HEK293 (cell line): ENCODE data around the gene WBP1.

ENCODE experiments used
- BCL11A ChIP-seq: fragments of 450-650 bp; formaldehyde crosslinking; IDR thresholded peaks from 2 replicates; pipeline ENCODE4 v1.5.1; 2016; ENCODE audit warnings: low read depth, missing biosample characterization, missing genetic modification characterization
- EGR2 ChIP-seq: fragments of 450-650 bp; formaldehyde crosslinking; IDR thresholded peaks from 2 replicates; pipeline ENCODE4 v1.5.1; 2016; ENCODE audit warnings: low read depth, missing biosample characterization, missing genetic modification characterization
- GLIS2 ChIP-seq: fragments of 450-650 bp; formaldehyde crosslinking; IDR thresholded peaks from 2 replicates; pipeline ENCODE4 v1.5.1; 2016; ENCODE audit warnings: missing biosample characterization, missing genetic modification characterization
- KLF7 ChIP-seq: fragments of 450-650 bp; formaldehyde crosslinking; IDR thresholded peaks from 2 replicates; pipeline ENCODE4 v1.5.1; 2016; ENCODE audit warnings: missing biosample characterization, missing genetic modification characterization, borderline replicate concordance
- MZF1 ChIP-seq: fragments of 450-650 bp; formaldehyde crosslinking; IDR thresholded peaks from 2 replicates; pipeline ENCODE4 v1.5.1; 2017; ENCODE audit warnings: missing biosample characterization, missing genetic modification characterization, borderline replicate concordance
- PRDM1 ChIP-seq: fragments of 450-650 bp; formaldehyde crosslinking; IDR thresholded peaks from 2 replicates; pipeline ENCODE4; 2016; ENCODE audit warnings: missing biosample characterization, missing genetic modification characterization
- WT1 ChIP-seq: fragments of 450-650 bp; formaldehyde crosslinking; IDR thresholded peaks from 2 replicates; pipeline ENCODE4 v1.5.1; 2016; ENCODE audit warnings: missing biosample characterization, missing genetic modification characterization
- ZBTB20 ChIP-seq: fragments of 450-650 bp; formaldehyde crosslinking; IDR thresholded peaks from 2 replicates; pipeline ENCODE4 v1.5.1; 2016; ENCODE audit warnings: missing biosample characterization, missing genetic modification characterization
- ZEB2 ChIP-seq: fragments of 450-650 bp; formaldehyde crosslinking; IDR thresholded peaks from 2 replicates; pipeline ENCODE4 v1.5.1; 2016; ENCODE audit warnings: missing biosample characterization, missing genetic modification characterization
- ZFP3 ChIP-seq: fragments of 450-650 bp; formaldehyde crosslinking; IDR thresholded peaks from 2 replicates; pipeline ENCODE4 v1.5.1; 2016; ENCODE audit warnings: low read depth, missing biosample characterization, missing genetic modification characterization
- ZNF132 ChIP-seq: fragments of 450-650 bp; formaldehyde crosslinking; IDR thresholded peaks from 2 replicates; pipeline ENCODE4 v1.5.1; 2017; ENCODE audit warnings: missing biosample characterization, missing genetic modification characterization, borderline replicate concordance
- ZNF138 ChIP-seq: fragments of 450-650 bp; formaldehyde crosslinking; IDR thresholded peaks from 2 replicates; pipeline ENCODE4 v1.5.1; 2016; ENCODE audit warnings: missing biosample characterization, missing genetic modification characterization, borderline replicate concordance
- ZNF146 ChIP-seq: fragments of 450-650 bp; formaldehyde crosslinking; IDR thresholded peaks from 2 replicates; pipeline ENCODE4 v1.5.1; 2016; ENCODE audit warnings: missing biosample characterization, missing genetic modification characterization
- ZNF157 ChIP-seq: fragments of 450-650 bp; formaldehyde crosslinking; IDR thresholded peaks from 2 replicates; pipeline ENCODE4 v1.5.1; 2016; ENCODE audit warnings: missing biosample characterization, missing genetic modification characterization
- ZNF16 ChIP-seq: fragments of 450-650 bp; formaldehyde crosslinking; IDR thresholded peaks from 2 replicates; pipeline ENCODE4 v1.5.1; 2016; ENCODE audit warnings: low read depth, missing biosample characterization, missing genetic modification characterization
- ZNF175 ChIP-seq: fragments of 450-650 bp; formaldehyde crosslinking; IDR thresholded peaks from 2 replicates; pipeline ENCODE4 v1.5.1; 2016; ENCODE audit warnings: missing biosample characterization, missing genetic modification characterization
- ZNF239 ChIP-seq: fragments of 450-650 bp; formaldehyde crosslinking; IDR thresholded peaks from 2 replicates; pipeline ENCODE4 v1.5.1; 2016; ENCODE audit warnings: missing biosample characterization, missing genetic modification characterization
- ZNF391 ChIP-seq: fragments of 450-650 bp; formaldehyde crosslinking; IDR thresholded peaks from 2 replicates; pipeline ENCODE4 v1.5.1; 2016; ENCODE audit warnings: low read depth, missing biosample characterization, missing genetic modification characterization, borderline replicate concordance
- ZNF404 ChIP-seq: fragments of 450-650 bp; formaldehyde crosslinking; IDR thresholded peaks from 2 replicates; pipeline ENCODE4 v1.5.1; 2017; ENCODE audit warnings: missing biosample characterization, missing genetic modification characterization
- ZNF501 ChIP-seq: fragments of 450-650 bp; formaldehyde crosslinking; IDR thresholded peaks from 2 replicates; pipeline ENCODE4 v1.5.1; 2016; ENCODE audit warnings: missing biosample characterization, missing genetic modification characterization
- ZNF514 ChIP-seq: fragments of 450-650 bp; formaldehyde crosslinking; IDR thresholded peaks from 2 replicates; pipeline ENCODE4 v1.5.1; 2016; ENCODE audit warnings: missing biosample characterization, missing genetic modification characterization
- ZNF530 ChIP-seq: fragments of 450-650 bp; formaldehyde crosslinking; IDR thresholded peaks from 2 replicates; pipeline ENCODE4 v1.5.1; 2016; ENCODE audit warnings: low read depth, missing biosample characterization, missing genetic modification characterization
- ZNF561 ChIP-seq: fragments of 450-650 bp; IDR thresholded peaks from 2 replicates; pipeline ENCODE4 v1.5.1; 2018; ENCODE audit warnings: missing biosample characterization, missing genetic modification characterization, borderline replicate concordance
- ZNF585B ChIP-seq: fragments of 450-650 bp; formaldehyde crosslinking; IDR thresholded peaks from 2 replicates; pipeline ENCODE4 v1.5.1; 2016; ENCODE audit warnings: missing biosample characterization, missing genetic modification characterization
- ZNF629 ChIP-seq: fragments of 450-650 bp; formaldehyde crosslinking; IDR thresholded peaks from 2 replicates; pipeline ENCODE4 v1.5.1; 2017; ENCODE audit warnings: missing biosample characterization, missing genetic modification characterization
- ZNF677 ChIP-seq: fragments of 450-650 bp; IDR thresholded peaks from 2 replicates; pipeline ENCODE4 v1.5.0; 2018; ENCODE audit warnings: missing biosample characterization, mild to moderate bottlenecking, missing genetic modification characterization, moderate library complexity
- ZNF791 ChIP-seq: fragments of 450-650 bp; formaldehyde crosslinking; IDR thresholded peaks from 2 replicates; pipeline ENCODE4 v1.5.1; 2016; ENCODE audit warnings: missing biosample characterization, missing genetic modification characterization
- TF ChIP-seq, protein P1 (sequence below): fragments of 450-650 bp; formaldehyde crosslinking; IDR thresholded peaks from 2 replicates; pipeline ENCODE4 v1.5.1; 2016; ENCODE audit warnings: missing biosample characterization, missing genetic modification characterization
- TF ChIP-seq, protein P2 (sequence below): fragments of 450-650 bp; formaldehyde crosslinking; optimal IDR thresholded peaks from 2 replicates; pipeline ENCODE3; 2016; ENCODE audit warnings: missing biosample characterization, mild to moderate bottlenecking, missing genetic modification characterization
- TF ChIP-seq, protein P3 (sequence below): fragments of 450-650 bp; formaldehyde crosslinking; conservative IDR thresholded peaks from 2 replicates; pipeline ENCODE4 v1.5.1; 2016; ENCODE audit warnings: low read depth, missing biosample characterization, missing genetic modification characterization
- TF ChIP-seq, protein P4 (sequence below): fragments of 450-650 bp; formaldehyde crosslinking; IDR thresholded peaks from 2 replicates; pipeline ENCODE4 v1.5.1; 2016; ENCODE audit warnings: missing biosample characterization, missing genetic modification characterization
- TF ChIP-seq, protein P5 (sequence below): fragments of 450-650 bp; formaldehyde crosslinking; IDR thresholded peaks from 2 replicates; pipeline ENCODE4 v1.5.1; 2016; ENCODE audit warnings: missing biosample characterization, missing genetic modification characterization

WBP1 gene

DNA sequence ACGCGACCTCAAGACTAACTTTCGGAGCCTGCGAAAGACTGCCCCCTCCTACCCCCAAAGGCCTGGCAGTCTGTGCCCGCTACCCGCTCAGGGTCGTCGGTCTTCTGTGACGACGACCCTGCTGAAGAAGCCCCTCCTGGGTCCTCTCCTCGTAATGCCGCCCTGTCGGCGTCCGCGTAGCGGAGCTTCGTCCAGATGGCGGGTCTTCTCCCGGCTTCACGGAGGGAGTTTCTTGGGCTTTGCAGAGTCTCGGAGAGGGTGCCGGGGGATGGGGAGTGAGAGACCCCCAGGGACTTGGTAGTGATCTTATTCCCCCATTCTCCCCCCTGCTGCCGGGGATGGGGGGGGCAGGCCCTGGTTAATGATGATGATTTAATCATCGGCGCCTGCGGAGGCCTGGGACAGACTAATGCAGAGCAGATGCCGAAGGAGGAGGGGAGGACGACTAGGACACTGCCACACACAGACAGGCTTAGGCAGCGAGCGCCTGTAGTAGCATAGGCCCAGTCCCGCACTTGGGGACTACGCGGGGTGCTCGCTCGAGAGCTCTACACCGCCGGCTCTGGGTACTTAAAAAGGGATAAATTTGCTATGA is 49.8 kb downstream of the WBP1 start (continued):
- TF ChIP-seq, protein P1, sequence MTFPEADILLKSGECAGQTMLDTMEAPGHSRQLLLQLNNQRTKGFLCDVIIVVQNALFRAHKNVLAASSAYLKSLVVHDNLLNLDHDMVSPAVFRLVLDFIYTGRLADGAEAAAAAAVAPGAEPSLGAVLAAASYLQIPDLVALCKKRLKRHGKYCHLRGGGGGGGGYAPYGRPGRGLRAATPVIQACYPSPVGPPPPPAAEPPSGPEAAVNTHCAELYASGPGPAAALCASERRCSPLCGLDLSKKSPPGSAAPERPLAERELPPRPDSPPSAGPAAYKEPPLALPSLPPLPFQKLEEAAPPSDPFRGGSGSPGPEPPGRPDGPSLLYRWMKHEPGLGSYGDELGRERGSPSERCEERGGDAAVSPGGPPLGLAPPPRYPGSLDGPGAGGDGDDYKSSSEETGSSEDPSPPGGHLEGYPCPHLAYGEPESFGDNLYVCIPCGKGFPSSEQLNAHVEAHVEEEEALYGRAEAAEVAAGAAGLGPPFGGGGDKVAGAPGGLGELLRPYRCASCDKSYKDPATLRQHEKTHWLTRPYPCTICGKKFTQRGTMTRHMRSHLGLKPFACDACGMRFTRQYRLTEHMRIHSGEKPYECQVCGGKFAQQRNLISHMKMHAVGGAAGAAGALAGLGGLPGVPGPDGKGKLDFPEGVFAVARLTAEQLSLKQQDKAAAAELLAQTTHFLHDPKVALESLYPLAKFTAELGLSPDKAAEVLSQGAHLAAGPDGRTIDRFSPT (tag by site-specific recombination), result peak; percentile 40
- no peak for TF ChIP-seq ZNF501
- TF ChIP-seq ZFP3, result no peak
- TF ChIP-seq ZNF391 (tag by site-specific recombination), result no peak
- no peak for TF ChIP-seq ZNF791
- TF ChIP-seq ZNF530, result no peak
- TF ChIP-seq ZNF629 (tag by site-specific recombination), result no peak
- no peak for TF ChIP-seq ZNF239 (tag by site-specific recombination)
- TF ChIP-seq GLIS2 (tag by site-specific recombination), result peak; percentile 58
- no peak for TF ChIP-seq PRDM1 (tag by site-specific recombination)
- TF ChIP-seq WT1 (tag by site-specific recombination), result 0 out of 2 replicates have a peak, but pooled peaks have one; percentile 31
- TF ChIP-seq ZNF132 (tag by site-specific recombination), result no peak
- TF ChIP-seq, protein P2, sequence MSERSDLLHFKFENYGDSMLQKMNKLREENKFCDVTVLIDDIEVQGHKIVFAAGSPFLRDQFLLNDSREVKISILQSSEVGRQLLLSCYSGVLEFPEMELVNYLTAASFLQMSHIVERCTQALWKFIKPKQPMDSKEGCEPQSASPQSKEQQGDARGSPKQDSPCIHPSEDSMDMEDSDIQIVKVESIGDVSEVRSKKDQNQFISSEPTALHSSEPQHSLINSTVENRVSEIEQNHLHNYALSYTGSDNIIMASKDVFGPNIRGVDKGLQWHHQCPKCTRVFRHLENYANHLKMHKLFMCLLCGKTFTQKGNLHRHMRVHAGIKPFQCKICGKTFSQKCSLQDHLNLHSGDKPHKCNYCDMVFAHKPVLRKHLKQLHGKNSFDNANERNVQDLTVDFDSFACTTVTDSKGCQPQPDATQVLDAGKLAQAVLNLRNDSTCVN (tag by site-specific recombination), result no peak
- peak; percentile 44; the same call in 1 of the 2 replicates for TF ChIP-seq ZEB2 (tag by site-specific recombination)
- no peak for TF ChIP-seq ZNF157
- TF ChIP-seq, protein P3, sequence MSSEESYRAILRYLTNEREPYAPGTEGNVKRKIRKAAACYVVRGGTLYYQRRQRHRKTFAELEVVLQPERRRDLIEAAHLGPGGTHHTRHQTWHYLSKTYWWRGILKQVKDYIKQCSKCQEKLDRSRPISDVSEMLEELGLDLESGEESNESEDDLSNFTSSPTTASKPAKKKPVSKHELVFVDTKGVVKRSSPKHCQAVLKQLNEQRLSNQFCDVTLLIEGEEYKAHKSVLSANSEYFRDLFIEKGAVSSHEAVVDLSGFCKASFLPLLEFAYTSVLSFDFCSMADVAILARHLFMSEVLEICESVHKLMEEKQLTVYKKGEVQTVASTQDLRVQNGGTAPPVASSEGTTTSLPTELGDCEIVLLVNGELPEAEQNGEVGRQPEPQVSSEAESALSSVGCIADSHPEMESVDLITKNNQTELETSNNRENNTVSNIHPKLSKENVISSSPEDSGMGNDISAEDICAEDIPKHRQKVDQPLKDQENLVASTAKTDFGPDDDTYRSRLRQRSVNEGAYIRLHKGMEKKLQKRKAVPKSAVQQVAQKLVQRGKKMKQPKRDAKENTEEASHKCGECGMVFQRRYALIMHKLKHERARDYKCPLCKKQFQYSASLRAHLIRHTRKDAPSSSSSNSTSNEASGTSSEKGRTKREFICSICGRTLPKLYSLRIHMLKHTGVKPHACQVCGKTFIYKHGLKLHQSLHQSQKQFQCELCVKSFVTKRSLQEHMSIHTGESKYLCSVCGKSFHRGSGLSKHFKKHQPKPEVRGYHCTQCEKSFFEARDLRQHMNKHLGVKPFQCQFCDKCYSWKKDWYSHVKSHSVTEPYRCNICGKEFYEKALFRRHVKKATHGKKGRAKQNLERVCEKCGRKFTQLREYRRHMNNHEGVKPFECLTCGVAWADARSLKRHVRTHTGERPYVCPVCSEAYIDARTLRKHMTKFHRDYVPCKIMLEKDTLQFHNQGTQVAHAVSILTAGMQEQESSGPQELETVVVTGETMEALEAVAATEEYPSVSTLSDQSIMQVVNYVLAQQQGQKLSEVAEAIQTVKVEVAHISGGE, result 0 out of 2 replicates have a peak, but pooled peaks have one; percentile 32
- no peak for TF ChIP-seq ZNF677 (tag by site-specific recombination)
- no peak for TF ChIP-seq ZBTB20
- no peak for TF ChIP-seq MZF1
- no peak for TF ChIP-seq ZNF175
- no peak for TF ChIP-seq ZNF146 (tag by site-specific recombination)
- no peak for TF ChIP-seq KLF7
- TF ChIP-seq ZNF138 (tag by site-specific recombination), result no peak
- TF ChIP-seq EGR2 (tag by site-specific recombination), result no peak
- no peak for TF ChIP-seq ZNF404 (tag by site-specific recombination)
- no peak for TF ChIP-seq ZNF585B (tag by site-specific recombination)
- TF ChIP-seq, protein P4, sequence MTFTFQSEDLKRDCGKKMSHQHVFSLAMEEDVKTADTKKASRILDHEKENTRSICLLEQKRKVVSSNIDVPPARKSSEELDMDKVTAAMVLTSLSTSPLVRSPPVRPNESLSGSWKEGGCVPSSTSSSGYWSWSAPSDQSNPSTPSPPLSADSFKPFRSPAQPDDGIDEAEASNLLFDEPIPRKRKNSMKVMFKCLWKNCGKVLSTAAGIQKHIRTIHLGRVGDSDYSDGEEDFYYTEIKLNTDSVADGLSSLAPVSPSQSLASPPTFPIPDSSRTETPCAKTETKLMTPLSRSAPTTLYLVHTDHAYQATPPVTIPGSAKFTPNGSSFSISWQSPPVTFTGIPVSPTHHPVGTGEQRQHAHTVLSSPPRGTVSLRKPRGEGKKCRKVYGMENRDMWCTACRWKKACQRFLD, result no peak
- TF ChIP-seq, protein P5, sequence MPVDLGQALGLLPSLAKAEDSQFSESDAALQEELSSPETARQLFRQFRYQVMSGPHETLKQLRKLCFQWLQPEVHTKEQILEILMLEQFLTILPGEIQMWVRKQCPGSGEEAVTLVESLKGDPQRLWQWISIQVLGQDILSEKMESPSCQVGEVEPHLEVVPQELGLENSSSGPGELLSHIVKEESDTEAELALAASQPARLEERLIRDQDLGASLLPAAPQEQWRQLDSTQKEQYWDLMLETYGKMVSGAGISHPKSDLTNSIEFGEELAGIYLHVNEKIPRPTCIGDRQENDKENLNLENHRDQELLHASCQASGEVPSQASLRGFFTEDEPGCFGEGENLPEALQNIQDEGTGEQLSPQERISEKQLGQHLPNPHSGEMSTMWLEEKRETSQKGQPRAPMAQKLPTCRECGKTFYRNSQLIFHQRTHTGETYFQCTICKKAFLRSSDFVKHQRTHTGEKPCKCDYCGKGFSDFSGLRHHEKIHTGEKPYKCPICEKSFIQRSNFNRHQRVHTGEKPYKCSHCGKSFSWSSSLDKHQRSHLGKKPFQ, result no peak
- no peak for TF ChIP-seq ZNF561 (tag by site-specific recombination)
- TF ChIP-seq ZNF514 (tag by site-specific recombination), result no peak
- TF ChIP-seq ZNF16 (tag by site-specific recombination), result no peak
- no peak for TF ChIP-seq BCL11A (tag by site-specific recombination)
